GM12874 (cell line): ENCODE results near the gene ENTPD8.

Experiments
- TF ChIP-seq, protein P1 (sequence below): IDR thresholded peaks from 2 replicates; pipeline ENCODE4 v1.5.1; 2011; ENCODE audit warnings: low read depth, mild to moderate bottlenecking, control low read depth, low read length, moderate library complexity; ENCODE audit not compliant: insufficient read depth

ENTPD8 gene

DNA sequence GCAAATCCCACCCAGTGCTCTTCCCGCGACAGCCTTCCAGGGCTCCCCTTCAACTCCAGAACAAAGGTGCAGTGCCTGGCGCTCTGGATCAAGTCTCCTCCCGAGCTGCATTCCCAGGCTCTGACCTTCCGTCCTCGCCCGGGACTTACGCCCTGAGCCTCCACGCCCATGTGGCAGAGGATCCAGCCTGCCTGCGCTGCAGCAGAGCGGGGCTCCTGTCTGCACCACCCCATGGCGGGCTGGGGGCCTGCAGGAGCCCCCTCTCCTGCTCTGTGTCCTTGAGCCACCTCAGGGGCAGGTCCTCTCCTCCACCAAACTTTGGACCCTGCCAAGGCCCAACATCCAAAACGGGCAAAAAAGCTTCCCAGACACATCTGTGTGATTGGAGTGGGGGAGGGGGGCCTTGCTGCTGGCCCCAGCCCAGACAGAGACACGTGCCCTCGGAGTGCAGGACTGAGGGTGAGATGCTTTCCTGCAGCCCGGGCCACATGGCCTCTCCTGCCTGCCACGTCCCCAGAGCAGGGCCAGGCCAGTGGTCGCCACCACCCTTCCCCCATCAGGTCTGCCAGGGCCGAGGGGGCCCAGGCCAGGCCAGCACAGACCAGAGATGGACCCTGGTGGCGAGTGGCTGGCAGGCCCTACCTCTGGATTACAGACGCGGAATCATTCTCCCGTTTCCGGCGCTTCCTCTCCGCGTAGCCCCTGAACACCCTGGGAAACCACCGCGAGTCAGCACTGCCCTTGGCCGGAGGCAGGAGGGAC lies 13.6 kb upstream of the ENTPD8 start:
- TF ChIP-seq, protein P1, sequence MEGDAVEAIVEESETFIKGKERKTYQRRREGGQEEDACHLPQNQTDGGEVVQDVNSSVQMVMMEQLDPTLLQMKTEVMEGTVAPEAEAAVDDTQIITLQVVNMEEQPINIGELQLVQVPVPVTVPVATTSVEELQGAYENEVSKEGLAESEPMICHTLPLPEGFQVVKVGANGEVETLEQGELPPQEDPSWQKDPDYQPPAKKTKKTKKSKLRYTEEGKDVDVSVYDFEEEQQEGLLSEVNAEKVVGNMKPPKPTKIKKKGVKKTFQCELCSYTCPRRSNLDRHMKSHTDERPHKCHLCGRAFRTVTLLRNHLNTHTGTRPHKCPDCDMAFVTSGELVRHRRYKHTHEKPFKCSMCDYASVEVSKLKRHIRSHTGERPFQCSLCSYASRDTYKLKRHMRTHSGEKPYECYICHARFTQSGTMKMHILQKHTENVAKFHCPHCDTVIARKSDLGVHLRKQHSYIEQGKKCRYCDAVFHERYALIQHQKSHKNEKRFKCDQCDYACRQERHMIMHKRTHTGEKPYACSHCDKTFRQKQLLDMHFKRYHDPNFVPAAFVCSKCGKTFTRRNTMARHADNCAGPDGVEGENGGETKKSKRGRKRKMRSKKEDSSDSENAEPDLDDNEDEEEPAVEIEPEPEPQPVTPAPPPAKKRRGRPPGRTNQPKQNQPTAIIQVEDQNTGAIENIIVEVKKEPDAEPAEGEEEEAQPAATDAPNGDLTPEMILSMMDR: no peak

DNA sequence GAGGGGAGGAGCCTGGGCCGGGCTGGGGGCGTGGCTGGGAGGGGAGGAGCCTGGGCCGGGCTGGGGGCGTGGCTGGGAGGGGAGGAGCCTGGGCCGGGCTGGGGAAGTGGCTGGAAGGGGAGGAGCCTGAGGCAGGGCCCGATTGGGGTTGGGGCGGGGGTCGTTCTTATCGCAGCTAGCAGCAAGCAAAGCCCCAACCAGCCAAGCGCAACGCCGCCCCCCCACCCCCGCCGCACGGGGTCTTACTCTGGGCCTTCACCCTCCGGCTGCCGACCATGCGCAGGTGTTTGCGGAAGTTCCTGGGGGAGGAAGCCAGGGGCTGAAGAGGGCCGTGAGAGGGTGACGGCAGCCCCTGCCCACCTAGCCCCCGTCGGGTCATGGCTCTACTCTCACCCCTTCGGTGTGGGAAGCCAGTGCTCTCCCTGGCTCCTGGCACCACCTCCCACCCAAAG lies 13.0 kb upstream of the ENTPD8 start:
- TF ChIP-seq, protein P1: no peak

DNA sequence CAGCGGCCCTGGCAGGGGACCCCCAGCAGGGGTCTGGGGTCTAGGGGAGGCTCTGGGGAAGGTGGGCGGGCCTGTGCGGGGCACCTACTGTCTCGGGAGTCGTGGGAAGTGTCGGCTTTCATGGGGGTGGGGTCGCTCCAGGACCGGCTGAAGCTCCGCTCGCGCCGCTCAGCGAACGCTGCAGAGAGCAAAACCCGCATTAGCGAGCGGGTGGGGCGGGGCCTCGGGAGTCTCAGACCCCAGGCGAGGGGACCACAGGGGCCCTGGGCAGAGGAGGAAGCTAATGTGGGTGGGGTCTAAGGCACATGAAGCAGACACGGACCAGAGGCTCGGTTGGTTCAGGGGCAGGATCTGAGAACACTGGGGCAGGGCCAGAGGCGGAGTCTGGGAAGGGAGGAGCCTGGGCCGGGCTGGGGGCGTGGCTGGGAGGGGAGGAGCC lies 12.5 kb upstream of the ENTPD8 start:
- TF ChIP-seq, protein P1: no peak

DNA sequence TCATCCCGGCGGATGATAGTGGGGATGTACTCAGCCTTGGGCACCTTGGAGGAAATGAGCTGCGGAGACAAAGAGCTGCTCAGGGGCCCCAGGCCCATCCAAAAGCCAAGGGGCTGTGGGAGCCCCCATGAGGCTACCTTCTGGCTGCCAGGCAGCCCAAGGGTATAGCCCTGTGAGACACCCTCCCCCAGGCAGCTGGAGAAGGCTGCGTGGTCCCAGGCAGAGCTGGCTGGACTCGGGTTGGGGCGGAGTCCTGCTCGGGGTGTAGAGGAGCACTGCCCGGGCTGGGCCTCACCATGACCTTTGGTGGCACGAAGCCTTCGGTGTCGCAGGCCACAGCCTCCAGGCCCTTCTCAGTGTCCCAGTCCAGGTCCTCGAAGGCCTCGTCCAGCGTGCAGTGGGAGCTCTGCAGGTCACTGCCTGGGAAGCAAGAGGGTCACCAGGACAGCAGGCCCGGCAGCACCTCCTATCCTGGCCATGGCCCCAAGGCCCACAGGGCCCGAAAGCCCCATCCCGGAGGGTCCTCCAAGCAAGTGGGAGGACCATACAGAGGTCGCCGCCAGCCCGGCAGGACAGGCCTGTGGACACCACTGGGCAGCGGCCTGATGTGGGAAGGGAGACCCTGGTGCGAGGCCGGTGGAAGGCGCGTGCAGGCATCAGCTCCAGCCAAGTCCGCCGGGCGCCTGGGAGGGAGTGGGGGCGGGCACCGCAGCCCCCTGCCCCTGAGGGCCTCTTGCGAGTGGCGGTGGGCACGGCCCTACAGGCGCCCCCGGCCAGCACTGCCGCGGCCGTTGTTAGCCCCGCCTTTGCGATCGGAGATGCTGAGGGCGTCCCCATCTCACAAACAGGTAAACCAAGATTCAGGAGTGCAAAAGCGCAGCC lies 11.8 kb upstream of the ENTPD8 start:
- TF ChIP-seq, protein P1: no peak

DNA sequence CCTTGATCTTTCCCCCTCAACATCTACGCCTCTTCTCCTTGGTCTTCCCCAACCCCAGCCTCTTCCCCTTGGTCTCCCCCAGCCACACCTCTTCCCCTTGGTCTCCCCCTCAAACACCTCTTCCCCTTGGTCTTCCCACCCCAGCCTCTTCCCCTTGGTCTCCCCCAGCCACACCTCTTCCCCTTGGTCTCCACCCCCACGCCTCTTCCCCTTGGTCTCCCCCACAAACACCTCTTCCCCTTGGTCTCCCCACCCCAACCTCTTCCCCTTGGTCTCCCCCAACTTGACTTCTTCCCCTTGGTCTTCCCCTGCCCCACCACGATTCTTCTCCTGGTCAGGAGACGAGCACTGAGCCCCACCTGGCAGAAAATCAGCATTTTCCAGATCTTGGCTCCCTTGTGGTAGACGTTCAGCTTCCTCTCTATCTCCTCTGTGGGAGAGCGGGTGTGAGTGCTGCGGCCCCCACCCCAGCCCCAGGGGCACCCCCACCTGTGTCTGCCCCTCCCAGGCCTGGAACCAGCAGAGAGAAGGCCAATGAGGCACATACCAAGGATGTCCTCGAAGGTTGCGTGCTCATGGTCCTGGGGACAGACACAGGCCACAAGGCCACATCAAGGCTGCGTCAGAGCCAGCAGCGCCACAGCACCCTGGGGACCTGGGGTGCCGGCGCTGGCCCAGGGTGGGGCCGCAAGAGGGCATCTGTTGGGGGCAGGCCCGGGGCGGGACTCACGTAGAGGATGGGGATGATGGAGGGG lies 11.0 kb upstream of the ENTPD8 start:
- TF ChIP-seq, protein P1: no peak

DNA sequence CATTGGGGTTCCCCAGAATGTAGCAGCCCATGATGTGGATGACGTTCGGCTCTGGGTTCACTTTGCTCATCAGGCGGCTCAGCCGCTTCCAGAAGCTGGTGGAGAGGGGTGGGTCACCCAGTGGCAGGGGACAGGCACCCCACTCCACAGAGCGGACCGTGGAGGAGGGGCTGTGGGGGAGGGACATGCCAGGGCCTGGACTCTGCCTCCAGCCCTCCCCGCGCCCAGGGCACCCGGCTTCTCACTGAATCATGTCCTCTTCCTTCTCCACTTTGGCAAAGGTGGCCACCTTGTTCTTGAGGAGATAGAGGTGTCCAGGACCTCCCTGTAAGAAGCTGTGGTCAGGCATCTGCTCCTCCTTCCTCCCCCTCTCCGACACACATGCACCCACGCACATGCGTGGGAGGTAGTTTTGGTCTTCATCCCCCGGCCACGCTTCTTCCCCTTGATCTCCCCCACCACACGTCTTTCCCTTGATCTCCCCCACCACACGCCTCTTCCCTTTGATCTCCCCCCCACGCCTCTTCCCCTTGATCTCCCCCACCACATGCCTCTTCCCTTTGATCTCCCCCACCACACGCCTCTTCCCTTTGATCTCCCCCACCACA lies 8.9 kb upstream of the ENTPD8 start:
- TF ChIP-seq, protein P1: no peak
